Measurements from ENCODE around the gene CACNB4. TPM values are rescaled to one million over a fixed set of nuclear protein-coding genes. Genes with fewer than 3 reads are reported as not detected.

The CACNB4 gene
- total RNA-seq, 2 experiments from 2014 or later = 0.06 to 0.76 TPM

DNA sequence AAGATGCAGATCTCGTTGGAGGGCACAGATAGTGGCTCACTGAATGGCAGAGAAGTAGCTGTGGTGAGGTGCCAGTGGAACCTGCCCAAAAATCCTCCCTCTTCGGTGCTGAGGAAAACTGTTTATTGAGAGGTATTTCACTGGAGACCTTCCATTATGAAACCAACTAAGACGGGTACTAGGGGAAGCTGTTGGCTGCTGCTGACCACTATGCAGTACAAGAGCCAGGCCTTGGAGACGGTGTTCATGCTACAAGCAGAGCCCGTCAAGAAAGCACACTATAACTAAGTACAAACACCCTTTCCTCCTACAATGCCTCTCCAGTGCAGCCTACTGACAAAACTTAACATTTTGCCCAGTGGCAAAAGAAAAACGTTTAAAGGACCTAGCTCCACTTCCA is 275.2 kb downstream of the CACNB4 start:
- no peak for TF ChIP-seq EZH2phosphoT487 (IDR thresholded peaks at IDR 0.05; ENCODE audit: borderline replicate concordance, low read depth, low read length)
- TF ChIP-seq, protein P1, sequence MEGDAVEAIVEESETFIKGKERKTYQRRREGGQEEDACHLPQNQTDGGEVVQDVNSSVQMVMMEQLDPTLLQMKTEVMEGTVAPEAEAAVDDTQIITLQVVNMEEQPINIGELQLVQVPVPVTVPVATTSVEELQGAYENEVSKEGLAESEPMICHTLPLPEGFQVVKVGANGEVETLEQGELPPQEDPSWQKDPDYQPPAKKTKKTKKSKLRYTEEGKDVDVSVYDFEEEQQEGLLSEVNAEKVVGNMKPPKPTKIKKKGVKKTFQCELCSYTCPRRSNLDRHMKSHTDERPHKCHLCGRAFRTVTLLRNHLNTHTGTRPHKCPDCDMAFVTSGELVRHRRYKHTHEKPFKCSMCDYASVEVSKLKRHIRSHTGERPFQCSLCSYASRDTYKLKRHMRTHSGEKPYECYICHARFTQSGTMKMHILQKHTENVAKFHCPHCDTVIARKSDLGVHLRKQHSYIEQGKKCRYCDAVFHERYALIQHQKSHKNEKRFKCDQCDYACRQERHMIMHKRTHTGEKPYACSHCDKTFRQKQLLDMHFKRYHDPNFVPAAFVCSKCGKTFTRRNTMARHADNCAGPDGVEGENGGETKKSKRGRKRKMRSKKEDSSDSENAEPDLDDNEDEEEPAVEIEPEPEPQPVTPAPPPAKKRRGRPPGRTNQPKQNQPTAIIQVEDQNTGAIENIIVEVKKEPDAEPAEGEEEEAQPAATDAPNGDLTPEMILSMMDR (conservative IDR thresholded peaks at IDR 0.05; ENCODE audit: low read length) = no peak
- Histone ChIP-seq H3K36me3 (ENCODE audit: insufficient read depth, low read length) (peaks cover 40% of the 10 kb centered on the region), H4K20me1 (ENCODE audit: insufficient read depth, low read length) (peaks cover 20% of the 10 kb centered on the region; the same call in 1 of the 2 replicates), H2AFZ (ENCODE audit: low read length) (no peak overlapping the region), H3K4me1 (ENCODE audit: insufficient read depth, low read length, poor library complexity, severe bottlenecking) (peaks cover 25% of the 10 kb centered on the region), H3K4me3 (ENCODE audit: low read depth, low read length, poor library complexity, severe bottlenecking) (no peak overlapping the region), H3K4me2 (ENCODE audit: low read length) (peak overlapping the region; percentile 28), H3K9me2 (ENCODE audit: insufficient read depth, low read length) (no peaks in the 10 kb centered on the region), H3K79me2 (ENCODE audit: insufficient read depth, low read depth, low read length) (peaks cover 91% of the 10 kb centered on the region), H3K27ac (ENCODE audit: low read depth, low read length, poor library complexity, severe bottlenecking) (no peak overlapping the region), H3K9me3 (ENCODE audit: low read length) (no peaks in the 10 kb centered on the region)
- DNase-seq (ENCODE audit: low spot score) = no peak
- CTCF ChIA-PET (ENCODE audit: unreplicated experiment) = no interaction called here
- POLR2A ChIA-PET = interaction anchor here (0.6 to 2.1 kb wide), 5 partner anchors 9 to 79 kb away, joined by 3 to 8 read pairs (median 5); no protein-coding TSS in a partner anchor
- intact Hi-C loops (cut with micrococcal nuclease; ENCODE audit: unreplicated experiment) = loop anchor here (10.0 kb wide), 1 partner anchor 351 kb away; the partner anchor contains the start of gene STAM2
- BruUV-seq (replicated peaks) = no TSS peak

DNA sequence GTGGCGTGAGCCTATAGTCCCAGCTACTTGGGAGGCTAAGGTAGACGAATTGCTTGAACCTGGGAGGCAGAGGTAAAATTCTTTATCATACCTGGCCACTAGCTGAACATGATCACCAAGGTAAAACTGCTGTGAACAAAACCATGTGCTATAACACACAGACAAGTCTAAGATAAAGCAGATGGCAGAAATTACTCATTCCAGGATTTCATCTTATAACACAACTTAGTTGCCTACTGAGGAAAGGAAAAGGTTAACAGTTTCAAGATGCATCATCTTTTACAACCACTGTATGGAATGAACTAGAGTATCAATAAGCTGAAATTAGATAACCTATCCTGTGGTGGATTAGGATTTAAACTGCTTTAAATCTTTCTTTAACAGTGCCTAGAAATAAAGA is 278.9 kb downstream of the CACNB4 start:
- Histone ChIP-seq H3K9me3 (ENCODE audit: low read length) (no peaks in the 10 kb centered on the region), H3K4me3 (ENCODE audit: low read depth, low read length, poor library complexity, severe bottlenecking) (no peak overlapping the region), H2AFZ (ENCODE audit: low read length) (no peak overlapping the region), H3K9me2 (ENCODE audit: insufficient read depth, low read length) (no peaks in the 10 kb centered on the region), H3K79me2 (ENCODE audit: insufficient read depth, low read depth, low read length) (peaks cover 84% of the 10 kb centered on the region), H3K27ac (ENCODE audit: low read depth, low read length, poor library complexity, severe bottlenecking) (no peak overlapping the region), H4K20me1 (ENCODE audit: insufficient read depth, low read length) (no peaks in the 10 kb centered on the region; the same call in 1 of the 2 replicates), H3K4me2 (ENCODE audit: low read length) (no peak overlapping the region), H3K4me1 (ENCODE audit: insufficient read depth, low read length, poor library complexity, severe bottlenecking) (peaks cover 7% of the 10 kb centered on the region), H3K36me3 (ENCODE audit: insufficient read depth, low read length) (peaks cover 69% of the 10 kb centered on the region)
- intact Hi-C loops (cut with micrococcal nuclease; ENCODE audit: unreplicated experiment) = loop anchor here (10.0 kb wide), 1 partner anchor 355 kb away; the partner anchor contains the start of gene STAM2
- ChIA-PET POLR2A (interaction anchor here (0.8 to 3.8 kb wide), 3 partner anchors 9 to 26 kb away, joined by 3 to 18 read pairs (median 4); partner anchors contain the start of gene ARL5A), CTCF (ENCODE audit: unreplicated experiment) (interaction anchor here (1.9 kb wide), 1 partner anchor 21 kb away, joined by 4 read pairs; no protein-coding TSS in a partner anchor)
- BruUV-seq (replicated peaks) = no TSS peak
- TF ChIP-seq EZH2phosphoT487 (IDR thresholded peaks at IDR 0.05; ENCODE audit: borderline replicate concordance, low read depth, low read length) = no peak
- TF ChIP-seq, protein P1 (conservative IDR thresholded peaks at IDR 0.05; ENCODE audit: low read length) = no peak
- no peak for DNase-seq (ENCODE audit: low spot score)

- peaks cover 82% of the 10 kb centered on the region for H3K36me3 ChIP-seq (ENCODE audit: insufficient read depth, low read length)
- H3K9me2 ChIP-seq (ENCODE audit: insufficient read depth, low read length) = no peaks in the 10 kb centered on the region
- H3K4me2 ChIP-seq (ENCODE audit: low read length) = no peak overlapping the region
- no peaks in the 10 kb centered on the region for H3K4me1 ChIP-seq (ENCODE audit: insufficient read depth, low read length, poor library complexity, severe bottlenecking)
- ChIA-PET POLR2A (interaction anchor here (0.9 to 3.8 kb wide), 3 partner anchors 10 to 29 kb away, joined by 3 to 18 read pairs (median 4); partner anchors contain the start of gene ARL5A), CTCF (ENCODE audit: unreplicated experiment) (no interaction called here)
- intact Hi-C loops (cut with micrococcal nuclease; ENCODE audit: unreplicated experiment) = no loop called here
- TF ChIP-seq EZH2phosphoT487 (IDR thresholded peaks at IDR 0.05; ENCODE audit: borderline replicate concordance, low read depth, low read length) = no peak
- TF ChIP-seq, protein P1 (conservative IDR thresholded peaks at IDR 0.05; ENCODE audit: low read length) = no peak
- H3K4me3 ChIP-seq (ENCODE audit: low read depth, low read length, poor library complexity, severe bottlenecking) = no peak overlapping the region
- H3K79me2 ChIP-seq (ENCODE audit: insufficient read depth, low read depth, low read length) = peaks cover 64% of the 10 kb centered on the region
- no peaks in the 10 kb centered on the region; the same call in 1 of the 2 replicates for H4K20me1 ChIP-seq (ENCODE audit: insufficient read depth, low read length)
- H3K27ac ChIP-seq (ENCODE audit: low read depth, low read length, poor library complexity, severe bottlenecking) = no peak overlapping the region
- no TSS peak for BruUV-seq (replicated peaks)
- no peak for DNase-seq (ENCODE audit: low spot score)
- no peaks in the 10 kb centered on the region for H3K9me3 ChIP-seq (ENCODE audit: low read length)
- no peak overlapping the region for H2AFZ ChIP-seq (ENCODE audit: low read length)
Measured at GRCh38 chr2:151817929-151818328, 280.9 kb downstream of the CACNB4 start.

Measured in OCI-LY7 (cell line).